ACC112 (cell line): Measurements from ENCODE around the gene ROCK2.

Experiments used
- H2AFZ ChIP-seq: fragments of 200-600 bp; sonication (generic); one replicate; pipeline ENCODE4 v1.6.0; 2017; ENCODE audit warnings: antibody characterized with exemption, low read length; ENCODE audit not compliant: unreplicated experiment
- H3K27ac ChIP-seq: fragments of 200-600 bp; sonication (generic); 2 replicates; pipeline ENCODE4 v1.5.1; 2014; ENCODE audit warnings: low read depth, mild to moderate bottlenecking, antibody characterized with exemption, low read length, moderate library complexity
- H3K27me3 ChIP-seq: fragments of 200-600 bp; sonication (generic); 2 replicates; pipeline ENCODE4 v1.6.1; 2014; ENCODE audit warnings: mild to moderate bottlenecking, antibody characterized with exemption, low read length, moderate library complexity, mixed read lengths; ENCODE audit not compliant: insufficient read depth
- H3K36me3 ChIP-seq: fragments of 200-600 bp; sonication (generic); 2 replicates; pipeline ENCODE4 v1.6.1; 2016; ENCODE audit warnings: mild to moderate bottlenecking, antibody characterized with exemption, low read length, moderate library complexity, mixed read lengths; ENCODE audit not compliant: insufficient read depth
- H3K4me1 ChIP-seq: fragments of 200-600 bp; sonication (generic); one replicate; pipeline ENCODE4 v1.6.1; 2016; ENCODE audit warnings: low read length, mixed read lengths; ENCODE audit not compliant: insufficient read depth, unreplicated experiment, control insufficient read depth
- H3K4me3 ChIP-seq: fragments of 200-600 bp; sonication (generic); 2 replicates; pipeline ENCODE4 v1.5.1; 2014; ENCODE audit warnings: mild to moderate bottlenecking, low read depth, low read length
- H3K79me2 ChIP-seq: fragments of 200-600 bp; sonication (generic); one replicate; pipeline ENCODE4 v1.6.0; 2016; ENCODE audit warnings: low read length; ENCODE audit not compliant: control insufficient read depth, unreplicated experiment, insufficient read depth

The ROCK2 gene

GRCh38 chr2:11157296-11157695 is 187.1 kb downstream of the ROCK2 start:
- Histone ChIP-seq H3K4me1 (peaks cover 10% of the 10 kb centered on the region), H3K4me3 (no peak overlapping the region), H3K27ac (no peak overlapping the region), H3K27me3 (no peaks in the 10 kb centered on the region), H3K79me2 (no peaks in the 10 kb centered on the region), H2AFZ (no peak overlapping the region), H3K36me3 (no peaks in the 10 kb centered on the region)

- Histone ChIP-seq H3K27ac (no peak overlapping the region), H3K4me3 (peak overlapping the region; percentile 74), H2AFZ (no peak overlapping the region), H3K27me3 (no peaks in the 10 kb centered on the region), H3K79me2 (no peaks in the 10 kb centered on the region), H3K36me3 (no peaks in the 10 kb centered on the region), H3K4me1 (peaks cover 10% of the 10 kb centered on the region)
Measured at GRCh38 chr2:11156396-11157075, 187.9 kb downstream of the ROCK2 start.

GRCh38 chr2:11155381-11156035 is 188.9 kb downstream of the ROCK2 start, which contains the start of gene SLC66A3:
SLC66A3 (plus strand) TSS chr2:11155467; CDS start chr2:11155547, 80 bp downstream.
- peak within 1 kb of the TSS; percentile 100 for H2AFZ ChIP-seq
- no peaks in the 10 kb centered on the region for H3K79me2 ChIP-seq
- H3K4me1 ChIP-seq = peaks cover 10% of the 10 kb centered on the region

GRCh38 chr2:11154923-11155380 is 189.5 kb downstream of the ROCK2 start:
- peaks cover 10% of the 10 kb centered on the region for H3K4me1 ChIP-seq
- peak overlapping the region; percentile 69 for H3K27ac ChIP-seq
- H3K4me3 ChIP-seq = peak overlapping the region; percentile 86
- no peaks in the 10 kb centered on the region for H3K79me2 ChIP-seq
- no peaks in the 10 kb centered on the region for H3K27me3 ChIP-seq
- no peaks in the 10 kb centered on the region for H3K36me3 ChIP-seq
- peak overlapping the region; percentile 100 for H2AFZ ChIP-seq

More at GRCh38 chr2:11155381-11156035, 188.9 kb downstream of the ROCK2 start, which contains the start of gene SLC66A3:
- Histone ChIP-seq H3K27me3 (no peaks in the 10 kb centered on the region), H3K27ac (peak within 1 kb of the TSS; percentile 69), H3K36me3 (no peaks in the 10 kb centered on the region), H3K4me3 (peak within 1 kb of the TSS; percentile 86)

- H3K4me1 ChIP-seq = peaks cover 10% of the 10 kb centered on the region
- H2AFZ ChIP-seq = peak overlapping the region; percentile 100
- H3K27ac ChIP-seq = peak overlapping the region; percentile 69
- no peaks in the 10 kb centered on the region for H3K36me3 ChIP-seq
- peak overlapping the region; percentile 86 for H3K4me3 ChIP-seq
- H3K27me3 ChIP-seq = no peaks in the 10 kb centered on the region
- H3K79me2 ChIP-seq = no peaks in the 10 kb centered on the region
Measured at GRCh38 chr2:11154016-11154922, 190.2 kb downstream of the ROCK2 start.

GRCh38 chr2:11152591-11152990 is 191.8 kb downstream of the ROCK2 start:
- Histone ChIP-seq H3K4me3 (no peak overlapping the region), H2AFZ (no peak overlapping the region), H3K4me1 (peaks cover 10% of the 10 kb centered on the region), H3K79me2 (no peaks in the 10 kb centered on the region), H3K27me3 (no peaks in the 10 kb centered on the region), H3K27ac (no peak overlapping the region), H3K36me3 (no peaks in the 10 kb centered on the region)

- Histone ChIP-seq H3K79me2 (no peaks in the 10 kb centered on the region), H3K4me3 (no peak overlapping the region), H3K4me1 (no peaks in the 10 kb centered on the region), H3K36me3 (no peaks in the 10 kb centered on the region), H3K27me3 (peaks cover 19% of the 10 kb centered on the region), H3K27ac (no peak overlapping the region), H2AFZ (no peak overlapping the region)
Measured at GRCh38 chr2:11147263-11147662, 197.2 kb downstream of the ROCK2 start.

- no peak overlapping the region for H3K27ac ChIP-seq
- no peak overlapping the region for H2AFZ ChIP-seq
- H3K27me3 ChIP-seq = peaks cover 21% of the 10 kb centered on the region
- H3K36me3 ChIP-seq = no peaks in the 10 kb centered on the region
- H3K79me2 ChIP-seq = no peaks in the 10 kb centered on the region
- H3K4me3 ChIP-seq = no peak overlapping the region
- no peaks in the 10 kb centered on the region for H3K4me1 ChIP-seq
Measured at GRCh38 chr2:11146076-11146475, 198.4 kb downstream of the ROCK2 start.

- Histone ChIP-seq H3K27ac (no peak overlapping the region), H3K36me3 (no peaks in the 10 kb centered on the region), H2AFZ (no peak overlapping the region), H3K79me2 (no peaks in the 10 kb centered on the region), H3K27me3 (peaks cover 21% of the 10 kb centered on the region), H3K4me1 (no peaks in the 10 kb centered on the region), H3K4me3 (no peak overlapping the region)
Measured at GRCh38 chr2:11145350-11145749, 199.1 kb downstream of the ROCK2 start.

- Histone ChIP-seq H3K27ac (no peak overlapping the region), H3K4me3 (no peak overlapping the region), H3K36me3 (no peaks in the 10 kb centered on the region), H3K79me2 (no peaks in the 10 kb centered on the region), H3K4me1 (no peaks in the 10 kb centered on the region), H3K27me3 (peaks cover 21% of the 10 kb centered on the region), H2AFZ (no peak overlapping the region)
Measured at GRCh38 chr2:11144738-11145079, 199.7 kb downstream of the ROCK2 start.
